Tibial nerve (tissue), 4 donors: ENCODE measurements around the gene GRM4. TPM values are rescaled to one million over a fixed set of nuclear protein-coding genes. Genes with fewer than 3 reads are reported as not detected.

ENCODE experiments used
- DNase-seq, 2 donors: peaks; one replicate each; pipeline ENCODE4 v3.0.0-alpha.2; 2019; ENCODE audit warnings: low spot score in 2 of 2
- H3K27ac ChIP-seq, 4 donors: fragments of 200-600 bp; sonication (generic) in 3 of 4; one replicate each; pipeline ENCODE4 v1.5.1; 2017 to 2019; ENCODE audit warnings: mild to moderate bottlenecking in 1 of 4
- H3K27me3 ChIP-seq, 2 donors: fragments of 200-600 bp; sonication (generic) in 1 of 2; one replicate each; pipeline versions ENCODE4 v1.5.1 to v1.6.0; 2017 to 2019
- H3K36me3 ChIP-seq, 3 donors: fragments of 200-600 bp; sonication (generic); one replicate each; pipeline ENCODE4 v1.5.1; 2018 to 2019
- H3K4me1 ChIP-seq, 4 donors: fragments of 200-600 bp; sonication (generic) in 3 of 4; one replicate each; pipeline ENCODE4 v1.5.1; 2017 to 2019
- H3K4me3 ChIP-seq, 4 donors: fragments of 200-600 bp; sonication (generic) in 3 of 4; one replicate each; pipeline ENCODE4 v1.5.1; 2017 to 2019; ENCODE audit warnings: mild to moderate bottlenecking in 1 of 4, moderate library complexity in 1 of 4
- H3K9me3 ChIP-seq, 4 donors: fragments of 200-600 bp; sonication (generic) in 3 of 4; one replicate each; pipeline ENCODE4 v1.5.1; 2017 to 2019
- CTCF ChIP-seq, 5 experiments: fragments of 200-600 bp in 3 of 5; fragments of 450-650 bp in 2 of 5; sonication (generic) in 3 of 5; IDR thresholded peaks; one replicate each; pipeline ENCODE4 v1.5.1; 2016 to 2019; ENCODE audit warnings: antibody characterized with exemption in 5 of 5, mild to moderate bottlenecking in 3 of 5, moderate library complexity in 2 of 5
- EP300 ChIP-seq, 2 donors: sonication (generic); formaldehyde crosslinking; IDR thresholded peaks; one replicate each; pipeline ENCODE4 v1.6.1; 2017; ENCODE audit warnings: antibody characterized with exemption in 2 of 2, mild to moderate bottlenecking in 1 of 2
- POLR2A ChIP-seq, 2 donors: fragments of 450-650 bp; IDR thresholded peaks; one replicate each; pipeline ENCODE4 v1.6.1; 2017; ENCODE audit warnings: antibody characterized with exemption in 2 of 2, mild to moderate bottlenecking in 2 of 2, moderate library complexity in 2 of 2
- WGBS, 2 donors: methylation state at CpG; one replicate each; pipeline ENCODE4 v1.1.5; 2018; 5-methylcytosine and 5-hydroxymethylcytosine counted together
- total RNA-seq, 4 donors: library from RNA; depleted of rRNA; stranded (reverse); fragments of >200 nt; gene quantifications; one replicate each; pipeline ENCODE4 v1.1.0, GENCODE V29; 2016

GRM4 gene
- total RNA-seq, 4 donors from 2014 or later, result not detected

- Histone ChIP-seq H3K4me3 (no peak overlapping the region), H3K36me3 (no peaks in the 10 kb centered on the region), H3K4me1 (no peaks in the 10 kb centered on the region), H3K9me3 (no peaks in the 10 kb centered on the region), H3K27me3 (peaks cover 0 to 17% of the 10 kb centered on the region in 2 donors), H3K27ac (no peak overlapping the region)
- DNase-seq, result no peak
- 55 to 77% methylated on average over 6 of the region's 6 CpGs for WGBS, 2 donors
- TF ChIP-seq POLR2A (IDR thresholded peaks at IDR 0.05) (no peak), CTCF (IDR thresholded peaks at IDR 0.05) (no peak), EP300 (IDR thresholded peaks at IDR 0.05) (no peak)
Measured at GRCh38 chr6:34106421-34106820, 39.5 kb downstream of the GRM4 start.

DNA sequence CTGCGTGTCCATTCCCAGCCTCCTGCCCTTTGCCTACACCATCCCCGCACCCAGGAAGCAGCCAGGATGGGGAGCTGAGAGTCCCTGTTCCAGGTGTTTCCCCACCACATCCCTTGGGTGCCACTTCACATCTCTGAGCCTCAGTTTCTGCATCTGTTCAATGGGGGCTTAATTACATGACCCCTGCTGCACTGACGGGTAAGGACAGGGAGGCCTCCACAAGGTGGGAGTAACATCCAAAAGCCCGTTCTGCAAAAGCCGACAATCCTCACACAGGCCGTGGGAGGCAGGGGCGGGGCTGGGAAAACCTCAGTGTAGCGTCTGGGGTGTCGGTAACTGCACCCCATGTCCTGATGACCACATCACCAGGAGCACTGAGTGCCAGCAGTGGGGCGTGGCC, 41.3 kb downstream of the GRM4 start:
- Histone ChIP-seq H3K27ac (no peak overlapping the region), H3K4me3 (no peak overlapping the region), H3K9me3 (no peaks in the 10 kb centered on the region), H3K4me1 (no peaks in the 10 kb centered on the region), H3K27me3 (peaks cover 0 to 9% of the 10 kb centered on the region in 2 donors), H3K36me3 (no peaks in the 10 kb centered on the region)
- WGBS, 2 donors, result 66 to 68% methylated on average over 9 to 10 of the region's 10 CpGs
- no peak for DNase-seq
- TF ChIP-seq CTCF (IDR thresholded peaks at IDR 0.05) (no peak), EP300 (IDR thresholded peaks at IDR 0.05) (no peak), POLR2A (IDR thresholded peaks at IDR 0.05) (no peak)

- Histone ChIP-seq H3K36me3 (no peaks in the 10 kb centered on the region), H3K4me3 (no peak overlapping the region), H3K27me3 (peaks cover 0 to 9% of the 10 kb centered on the region in 2 donors), H3K9me3 (no peaks in the 10 kb centered on the region), H3K4me1 (no peaks in the 10 kb centered on the region), H3K27ac (no peak overlapping the region)
- no peak for DNase-seq
- no peak for TF ChIP-seq EP300 (IDR thresholded peaks at IDR 0.05)
- TF ChIP-seq CTCF (IDR thresholded peaks at IDR 0.05), result no peak
- WGBS, 2 donors, result 79 to 81% methylated on average over 7 to 8 of the region's 8 CpGs
Measured at GRCh38 chr6:34104186-34104585, 41.7 kb downstream of the GRM4 start.

DNA sequence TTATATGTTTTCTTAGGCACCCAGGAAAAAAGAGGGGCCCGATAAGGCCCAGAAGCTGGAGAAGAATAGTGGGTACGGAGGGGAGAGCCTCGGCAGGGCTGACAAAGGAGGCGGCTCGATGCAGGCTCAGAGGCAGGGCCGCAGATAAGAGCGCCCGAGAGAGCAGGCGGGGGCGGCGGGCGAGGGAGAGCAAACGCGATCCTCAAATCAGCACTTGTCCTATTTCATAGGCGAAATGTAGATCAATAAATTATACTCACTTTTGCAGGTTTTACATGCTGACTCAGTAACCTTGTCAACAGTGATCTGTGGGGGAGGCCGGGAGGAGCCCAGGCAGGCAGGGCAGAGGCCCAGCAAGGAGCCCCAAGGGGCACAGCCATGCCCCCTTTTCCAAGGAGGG, 42.6 kb downstream of the GRM4 start:
- peaks cover 0 to 15% of the 10 kb centered on the region in 2 donors for H3K27me3 ChIP-seq
- H3K27ac ChIP-seq, result no peak overlapping the region
- H3K4me3 ChIP-seq, result no peak overlapping the region
- DNase-seq, result no peak
- WGBS, 2 donors, result 61 to 65% methylated on average over 16 of the region's 16 CpGs
- H3K36me3 ChIP-seq, result no peaks in the 10 kb centered on the region
- TF ChIP-seq POLR2A (IDR thresholded peaks at IDR 0.05) (no peak), CTCF (IDR thresholded peaks at IDR 0.05) (no peak), EP300 (IDR thresholded peaks at IDR 0.05) (no peak)
- no peaks in the 10 kb centered on the region for H3K4me1 ChIP-seq
- H3K9me3 ChIP-seq, result no peaks in the 10 kb centered on the region

GRCh38 chr6:34102696-34103095, 43.2 kb downstream of the GRM4 start:
- H3K36me3 ChIP-seq, result no peaks in the 10 kb centered on the region
- no peak overlapping the region for H3K27ac ChIP-seq
- H3K27me3 ChIP-seq, result peaks cover 0 to 15% of the 10 kb centered on the region in 2 donors
- H3K4me3 ChIP-seq, result no peak overlapping the region
- no peak for DNase-seq
- H3K4me1 ChIP-seq, result no peaks in the 10 kb centered on the region
- TF ChIP-seq EP300 (IDR thresholded peaks at IDR 0.05), result no peak
- TF ChIP-seq POLR2A (IDR thresholded peaks at IDR 0.05), result no peak
- TF ChIP-seq CTCF (IDR thresholded peaks at IDR 0.05), result no peak
- H3K9me3 ChIP-seq, result no peaks in the 10 kb centered on the region
- WGBS, 2 donors, result 78 to 83% methylated on average over 6 of the region's 6 CpGs
